ENCODE data around the gene SIAE. TPM values are rescaled to one million over a fixed set of nuclear protein-coding genes. Genes with fewer than 3 reads are reported as not detected.
A peak's percentile ranks its signal among the peaks of the same experiment; 100 is the strongest.

Gene SIAE
- polyA plus RNA-seq, 1 donor from 2014 or later = 1.4 TPM

GRCh38 chr11:124646148-124646547 is 27.4 kb downstream of the SIAE start:
- Mint-ChIP-seq H3K4me3 (no peak overlapping the region), H3K36me3 (peaks cover 5% of the 10 kb centered on the region), H3K27ac (no peak overlapping the region), H3K4me1 (peaks cover 6 to 12% (median 8%) of the 10 kb centered on the region in 3 donors), H3K9me3 (no peaks in the 10 kb centered on the region), H3K27me3 (no peaks in the 10 kb centered on the region)

- Mint-ChIP-seq H3K36me3 (peaks cover 6% of the 10 kb centered on the region), H3K27me3 (no peaks in the 10 kb centered on the region), H3K9me3 (no peaks in the 10 kb centered on the region), H3K4me3 (no peak overlapping the region), H3K4me1 (peaks cover 6 to 12% (median 8%) of the 10 kb centered on the region in 3 donors), H3K27ac (no peak overlapping the region)
Observed at GRCh38 chr11:124644426-124645280, 28.9 kb downstream of the SIAE start.

- Mint-ChIP-seq H3K9me3 (no peaks in the 10 kb centered on the region), H3K27me3 (no peaks in the 10 kb centered on the region), H3K27ac (no peak overlapping the region), H3K36me3 (peaks cover 6% of the 10 kb centered on the region), H3K4me3 (no peak overlapping the region), H3K4me1 (peaks cover 6 to 12% (median 8%) of the 10 kb centered on the region in 3 donors)
Observed at GRCh38 chr11:124643605-124644425, 29.7 kb downstream of the SIAE start.

GRCh38 chr11:124643042-124643604 is 30.4 kb downstream of the SIAE start:
- H3K4me1 Mint-ChIP-seq = peaks cover 6 to 12% (median 8%) of the 10 kb centered on the region in 3 donors
- peaks cover 6% of the 10 kb centered on the region for H3K36me3 Mint-ChIP-seq
- peak overlapping the region in 1 of 3 donors; percentile 76 for H3K27ac Mint-ChIP-seq
- H3K27me3 Mint-ChIP-seq = no peaks in the 10 kb centered on the region
- H3K9me3 Mint-ChIP-seq = no peaks in the 10 kb centered on the region
- H3K4me3 Mint-ChIP-seq = no peak overlapping the region

- H3K9me3 Mint-ChIP-seq = no peaks in the 10 kb centered on the region
- no peak overlapping the region for H3K4me3 Mint-ChIP-seq
- no peaks in the 10 kb centered on the region for H3K27me3 Mint-ChIP-seq
- H3K36me3 Mint-ChIP-seq = peaks cover 6% of the 10 kb centered on the region
- H3K4me1 Mint-ChIP-seq = peaks cover 6 to 12% (median 8%) of the 10 kb centered on the region in 3 donors
- peak overlapping the region in 1 of 3 donors; percentile 76 for H3K27ac Mint-ChIP-seq
Observed at GRCh38 chr11:124642628-124643027, 30.9 kb downstream of the SIAE start.

GRCh38 chr11:124640666-124641065 is 32.9 kb downstream of the SIAE start:
- H3K36me3 Mint-ChIP-seq = peaks cover 4% of the 10 kb centered on the region
- H3K27me3 Mint-ChIP-seq = no peaks in the 10 kb centered on the region
- no peak overlapping the region for H3K4me3 Mint-ChIP-seq
- no peaks in the 10 kb centered on the region for H3K9me3 Mint-ChIP-seq
- no peak overlapping the region for H3K27ac Mint-ChIP-seq
- peaks cover 0 to 5% (median 2%) of the 10 kb centered on the region in 3 donors for H3K4me1 Mint-ChIP-seq

- no peak overlapping the region for H3K4me3 Mint-ChIP-seq
- H3K4me1 Mint-ChIP-seq = no peaks in the 10 kb centered on the region
- H3K27ac Mint-ChIP-seq = no peak overlapping the region
- H3K27me3 Mint-ChIP-seq = no peaks in the 10 kb centered on the region
- no peaks in the 10 kb centered on the region for H3K9me3 Mint-ChIP-seq
- H3K36me3 Mint-ChIP-seq = peaks cover 4% of the 10 kb centered on the region
Observed at GRCh38 chr11:124639186-124639585, 34.4 kb downstream of the SIAE start.

GRCh38 chr11:124638500-124638899 is 35.0 kb downstream of the SIAE start:
- H3K27me3 Mint-ChIP-seq = no peaks in the 10 kb centered on the region
- H3K9me3 Mint-ChIP-seq = no peaks in the 10 kb centered on the region
- H3K4me1 Mint-ChIP-seq = no peaks in the 10 kb centered on the region
- H3K4me3 Mint-ChIP-seq = no peak overlapping the region
- H3K36me3 Mint-ChIP-seq = peaks cover 4% of the 10 kb centered on the region
- no peak overlapping the region for H3K27ac Mint-ChIP-seq

GRCh38 chr11:124635932-124636331 is 37.6 kb downstream of the SIAE start:
- H3K9me3 Mint-ChIP-seq = no peaks in the 10 kb centered on the region
- no peaks in the 10 kb centered on the region for H3K4me1 Mint-ChIP-seq
- peak overlapping the region in 1 of 3 donors; percentile 20 for H3K27ac Mint-ChIP-seq
- no peak overlapping the region for H3K4me3 Mint-ChIP-seq
- peaks cover 2% of the 10 kb centered on the region for H3K36me3 Mint-ChIP-seq
- H3K27me3 Mint-ChIP-seq = no peaks in the 10 kb centered on the region

- H3K27ac Mint-ChIP-seq = no peak overlapping the region
- H3K27me3 Mint-ChIP-seq = no peaks in the 10 kb centered on the region
- peaks cover 0 to 2% (median 0%) of the 10 kb centered on the region in 3 donors for H3K4me1 Mint-ChIP-seq
- no peak overlapping the region for H3K4me3 Mint-ChIP-seq
- no peaks in the 10 kb centered on the region for H3K9me3 Mint-ChIP-seq
- peaks cover 4% of the 10 kb centered on the region for H3K36me3 Mint-ChIP-seq
Observed at GRCh38 chr11:124633355-124633754, 40.2 kb downstream of the SIAE start.

GRCh38 chr11:124629961-124630360 is 43.6 kb downstream of the SIAE start:
- H3K27ac Mint-ChIP-seq = no peak overlapping the region
- peak overlapping the region in 1 of 4 donors; percentile 37 for H3K4me3 Mint-ChIP-seq
- peaks cover 9% of the 10 kb centered on the region for H3K36me3 Mint-ChIP-seq
- peaks cover 5 to 10% (median 6%) of the 10 kb centered on the region in 3 donors for H3K4me1 Mint-ChIP-seq
- no peaks in the 10 kb centered on the region for H3K27me3 Mint-ChIP-seq
- no peaks in the 10 kb centered on the region for H3K9me3 Mint-ChIP-seq

- Mint-ChIP-seq H3K27me3 (no peaks in the 10 kb centered on the region), H3K4me1 (peaks cover 17 to 19% (median 19%) of the 10 kb centered on the region in 3 donors), H3K27ac (no peak overlapping the region), H3K4me3 (peak overlapping the region in 1 of 4 donors; percentile 2), H3K36me3 (peaks cover 9% of the 10 kb centered on the region), H3K9me3 (no peaks in the 10 kb centered on the region)
Observed at GRCh38 chr11:124627546-124627945, 46.0 kb downstream of the SIAE start.

GRCh38 chr11:124625504-124626168 is 47.9 kb downstream of the SIAE start:
- Mint-ChIP-seq H3K36me3 (peaks cover 6% of the 10 kb centered on the region), H3K4me1 (peaks cover 20 to 23% (median 21%) of the 10 kb centered on the region in 3 donors), H3K27ac (peak overlapping the region in 1 of 3 donors; percentile 34), H3K27me3 (no peaks in the 10 kb centered on the region), H3K9me3 (no peaks in the 10 kb centered on the region), H3K4me3 (peak overlapping the region in 1 of 4 donors; percentile 43)

GRCh38 chr11:124623861-124624525 is 49.5 kb downstream of the SIAE start:
- no peaks in the 10 kb centered on the region for H3K27me3 Mint-ChIP-seq
- H3K4me3 Mint-ChIP-seq = peak overlapping the region; percentile 90 to 100 (median 99)
- no peaks in the 10 kb centered on the region for H3K9me3 Mint-ChIP-seq
- H3K27ac Mint-ChIP-seq = peak overlapping the region in 1 of 3 donors; percentile 97
- H3K36me3 Mint-ChIP-seq = peaks cover 6% of the 10 kb centered on the region
- H3K4me1 Mint-ChIP-seq = peaks cover 20 to 23% (median 21%) of the 10 kb centered on the region in 3 donors

Measured in IgD-negative memory B cell (primary cell).